ENCODE results near the gene WDR81. TPM values are rescaled to one million over a fixed set of nuclear protein-coding genes. Genes with fewer than 3 reads are reported as not detected.

Gene WDR81
- total RNA-seq, 1 experiment from 2014 or later = 17.4 TPM

DNA sequence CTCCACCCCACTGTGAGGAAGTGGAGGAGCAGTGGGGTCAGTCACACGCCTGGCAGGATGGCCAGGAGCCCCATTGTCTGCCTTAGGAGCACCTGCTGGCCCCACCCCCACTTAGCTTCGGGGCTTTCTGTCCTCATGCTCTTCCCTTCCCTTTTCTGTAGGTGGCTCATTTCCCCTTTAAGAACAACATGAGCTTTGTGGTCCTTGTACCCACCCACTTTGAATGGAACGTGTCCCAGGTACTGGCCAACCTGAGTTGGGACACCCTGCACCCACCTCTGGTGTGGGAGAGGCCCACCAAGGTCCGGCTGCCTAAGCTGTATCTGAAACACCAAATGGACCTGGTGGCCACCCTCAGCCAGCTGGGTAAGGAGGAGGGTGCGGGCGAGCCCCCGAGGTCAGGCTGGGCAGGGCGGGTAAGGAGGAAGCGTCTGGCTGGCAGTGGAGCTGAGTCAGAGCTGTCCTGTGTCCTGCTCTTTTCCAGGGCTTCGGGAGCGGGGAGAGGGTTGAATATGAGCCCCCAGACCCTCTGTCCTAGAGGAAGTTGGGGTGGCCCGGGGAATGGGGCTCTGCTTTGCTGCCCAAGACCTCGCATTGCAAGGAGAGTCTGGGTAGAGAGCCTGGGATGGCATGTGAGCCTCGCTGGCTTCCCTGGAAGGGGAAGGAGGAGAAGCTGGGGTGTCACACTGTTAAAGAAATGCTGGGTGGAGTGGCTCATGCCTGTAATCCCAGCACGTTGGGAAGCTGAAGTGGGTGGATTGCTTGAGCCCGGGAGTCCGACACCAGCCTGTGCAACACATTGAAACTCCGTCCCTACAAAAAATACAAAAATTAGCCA is 28.1 kb downstream of the WDR81 start:
- Mint-ChIP-seq H3K4me1 (ENCODE audit: insufficient read depth, unreplicated experiment) (peaks cover 8% of the 10 kb centered on the region), H3K9me3 (ENCODE audit: unreplicated experiment) (no peaks in the 10 kb centered on the region), H3K36me3 (ENCODE audit: insufficient read depth, unreplicated experiment) (no peaks in the 10 kb centered on the region), H3K27ac (ENCODE audit: low read depth, unreplicated experiment) (peak overlapping the region; percentile 27), H3K4me3 (ENCODE audit: unreplicated experiment) (peak overlapping the region; percentile 59), H3K27me3 (ENCODE audit: insufficient read depth, unreplicated experiment) (no peaks in the 10 kb centered on the region)
- CTCF ChIA-PET = interaction anchor here (1.2 kb wide), 1 partner anchor 31 kb away, joined by 5 read pairs; no protein-coding TSS in a partner anchor
- DNase-seq (ENCODE audit: unreplicated experiment) = peak; percentile 59
- intact Hi-C loops (cut with micrococcal nuclease) = no loop called here
- TSS peak; percentile 27 for BruUV-seq (replicated peaks)
- TF ChIP-seq, protein P1, sequence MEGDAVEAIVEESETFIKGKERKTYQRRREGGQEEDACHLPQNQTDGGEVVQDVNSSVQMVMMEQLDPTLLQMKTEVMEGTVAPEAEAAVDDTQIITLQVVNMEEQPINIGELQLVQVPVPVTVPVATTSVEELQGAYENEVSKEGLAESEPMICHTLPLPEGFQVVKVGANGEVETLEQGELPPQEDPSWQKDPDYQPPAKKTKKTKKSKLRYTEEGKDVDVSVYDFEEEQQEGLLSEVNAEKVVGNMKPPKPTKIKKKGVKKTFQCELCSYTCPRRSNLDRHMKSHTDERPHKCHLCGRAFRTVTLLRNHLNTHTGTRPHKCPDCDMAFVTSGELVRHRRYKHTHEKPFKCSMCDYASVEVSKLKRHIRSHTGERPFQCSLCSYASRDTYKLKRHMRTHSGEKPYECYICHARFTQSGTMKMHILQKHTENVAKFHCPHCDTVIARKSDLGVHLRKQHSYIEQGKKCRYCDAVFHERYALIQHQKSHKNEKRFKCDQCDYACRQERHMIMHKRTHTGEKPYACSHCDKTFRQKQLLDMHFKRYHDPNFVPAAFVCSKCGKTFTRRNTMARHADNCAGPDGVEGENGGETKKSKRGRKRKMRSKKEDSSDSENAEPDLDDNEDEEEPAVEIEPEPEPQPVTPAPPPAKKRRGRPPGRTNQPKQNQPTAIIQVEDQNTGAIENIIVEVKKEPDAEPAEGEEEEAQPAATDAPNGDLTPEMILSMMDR (IDR thresholded peaks at IDR 0.05; ENCODE audit: unreplicated experiment) = no peak
- POLR2A ChIA-PET = interaction anchor here (1.4 to 2.1 kb wide), 3 partner anchors 11 to 77 kb away, joined by 4 to 6 read pairs (median 4); partner anchors contain the start of genes RPA1 and SMYD4

DNA sequence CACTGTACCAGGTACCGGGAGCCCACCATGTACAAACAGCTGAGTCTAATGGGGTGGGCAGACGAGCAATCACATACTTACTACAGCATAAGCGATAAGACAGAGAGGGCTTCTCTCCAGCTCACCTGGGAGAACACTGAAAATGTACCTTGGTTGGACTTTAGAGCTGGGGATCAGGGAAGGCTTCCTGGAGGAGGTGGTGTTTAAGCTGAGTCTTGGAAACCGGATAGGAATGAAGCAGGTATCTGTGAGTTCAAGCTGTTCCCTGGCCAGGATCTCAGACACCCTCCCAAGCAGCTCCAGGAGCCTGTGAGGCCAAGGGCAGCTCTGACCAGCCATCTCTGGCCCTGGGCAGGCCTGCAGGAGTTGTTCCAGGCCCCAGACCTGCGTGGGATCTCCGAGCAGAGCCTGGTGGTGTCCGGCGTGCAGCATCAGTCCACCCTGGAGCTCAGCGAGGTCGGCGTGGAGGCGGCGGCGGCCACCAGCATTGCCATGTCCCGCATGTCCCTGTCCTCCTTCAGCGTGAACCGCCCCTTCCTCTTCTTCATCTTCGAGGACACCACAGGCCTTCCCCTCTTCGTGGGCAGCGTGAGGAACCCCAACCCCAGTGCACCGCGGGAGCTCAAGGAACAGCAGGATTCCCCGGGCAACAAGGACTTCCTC is 29.4 kb downstream of the WDR81 start:
- TF ChIP-seq, protein P1 (IDR thresholded peaks at IDR 0.05; ENCODE audit: unreplicated experiment) = no peak
- H3K9me3 Mint-ChIP-seq (ENCODE audit: unreplicated experiment) = no peaks in the 10 kb centered on the region
- BruUV-seq (replicated peaks) = no TSS peak
- no peak overlapping the region for H3K27ac Mint-ChIP-seq (ENCODE audit: low read depth, unreplicated experiment)
- H3K4me1 Mint-ChIP-seq (ENCODE audit: insufficient read depth, unreplicated experiment) = peaks cover 8% of the 10 kb centered on the region
- no peaks in the 10 kb centered on the region for H3K27me3 Mint-ChIP-seq (ENCODE audit: insufficient read depth, unreplicated experiment)
- ChIA-PET POLR2A (interaction anchor here (1.1 to 1.9 kb wide), 3 partner anchors 10 to 30 kb away, joined by 3 to 6 read pairs (median 4); no protein-coding TSS in a partner anchor), CTCF (interaction anchor here (1.0 kb wide), 1 partner anchor 15 kb away, joined by 3 read pairs; no protein-coding TSS in a partner anchor)
- no peak for DNase-seq (ENCODE audit: unreplicated experiment)
- no peak overlapping the region for H3K4me3 Mint-ChIP-seq (ENCODE audit: unreplicated experiment)
- intact Hi-C loops (cut with micrococcal nuclease) = no loop called here
- H3K36me3 Mint-ChIP-seq (ENCODE audit: insufficient read depth, unreplicated experiment) = no peaks in the 10 kb centered on the region

DNA sequence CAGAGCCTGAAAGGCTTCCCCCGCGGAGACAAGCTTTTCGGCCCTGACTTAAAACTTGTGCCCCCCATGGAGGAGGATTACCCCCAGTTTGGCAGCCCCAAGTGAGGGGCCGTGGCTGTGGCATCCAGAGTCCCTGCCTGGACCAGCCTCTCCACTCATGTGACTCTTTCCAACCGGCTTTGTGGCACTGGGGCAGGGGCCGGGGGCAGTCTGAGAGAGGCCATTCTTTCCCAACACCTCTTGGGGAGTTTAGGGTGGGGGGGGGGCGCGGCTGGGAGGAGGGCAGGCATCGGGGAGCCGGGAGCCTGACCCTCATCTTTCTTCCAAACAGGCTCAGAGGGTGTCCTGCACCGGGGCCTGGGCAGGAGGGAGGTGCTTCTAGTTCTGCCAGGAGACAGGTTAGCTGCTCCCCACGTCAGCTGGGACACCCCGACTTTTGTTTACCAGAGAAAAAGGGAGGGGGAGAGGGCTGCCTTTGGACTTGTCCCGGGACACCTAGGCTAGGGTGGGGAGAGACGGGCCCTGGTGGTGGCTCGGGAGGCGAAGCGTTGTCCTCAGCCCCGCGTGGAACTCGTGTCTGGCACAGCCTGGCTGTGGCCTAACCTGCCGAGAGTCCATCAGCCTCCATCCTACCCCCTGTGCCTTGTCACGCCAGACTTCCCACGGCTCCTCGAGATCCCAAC is 30.1 kb downstream of the WDR81 start:
- Mint-ChIP-seq H3K27ac (ENCODE audit: low read depth, unreplicated experiment) (no peak overlapping the region), H3K36me3 (ENCODE audit: insufficient read depth, unreplicated experiment) (no peaks in the 10 kb centered on the region), H3K4me1 (ENCODE audit: insufficient read depth, unreplicated experiment) (peaks cover 8% of the 10 kb centered on the region), H3K4me3 (ENCODE audit: unreplicated experiment) (no peak overlapping the region), H3K27me3 (ENCODE audit: insufficient read depth, unreplicated experiment) (no peaks in the 10 kb centered on the region), H3K9me3 (ENCODE audit: unreplicated experiment) (no peaks in the 10 kb centered on the region)
- CTCF ChIA-PET = interaction anchor here (0.7 to 1.0 kb wide), 2 partner anchors 15 to 33 kb away, joined by 3 to 5 read pairs; no protein-coding TSS in a partner anchor
- POLR2A ChIA-PET = interaction anchor here (0.6 to 1.9 kb wide), 4 partner anchors 9 to 30 kb away, joined by 3 to 6 read pairs (median 4); no protein-coding TSS in a partner anchor
- TF ChIP-seq, protein P1 (IDR thresholded peaks at IDR 0.05; ENCODE audit: unreplicated experiment) = no peak
- no peak for DNase-seq (ENCODE audit: unreplicated experiment)
- intact Hi-C loops (cut with micrococcal nuclease) = no loop called here
- BruUV-seq (replicated peaks) = no TSS peak
